ENCODE results near the gene CACNG5. TPM values are rescaled to one million over a fixed set of nuclear protein-coding genes. Genes with fewer than 3 reads are reported as not detected.

The CACNG5 gene
- not detected for total RNA-seq

- DNase-seq (ENCODE audit: low spot score), result no peak
- no peak for ATAC-seq (ENCODE audit: low FRiP score)
- TF ChIP-seq CTCF (IDR thresholded peaks at IDR 0.05), result no peak
Measured at GRCh38 chr17:66834919-66835454, at the start of gene CACNG5. Gene CACNG5 (plus strand): TSS chr17:66835117. CDS start chr17:66877333, 42,216 bp downstream.

- no peak for ATAC-seq (ENCODE audit: low FRiP score)
- no peak for DNase-seq (ENCODE audit: low spot score)
- TF ChIP-seq CTCF (IDR thresholded peaks at IDR 0.05), result no peak
Measured at GRCh38 chr17:66786107-66786506, 48.8 kb upstream of the CACNG5 start.

- no peak for TF ChIP-seq CTCF (IDR thresholded peaks at IDR 0.05)
- ATAC-seq (ENCODE audit: low FRiP score), result no peak
Measured at GRCh38 chr17:66787914-66788313, 47.0 kb upstream of the CACNG5 start.

GRCh38 chr17:66789093-66789492 is 45.8 kb upstream of the CACNG5 start:
- no peak for ATAC-seq (ENCODE audit: low FRiP score)
- DNase-seq (ENCODE audit: low spot score), result no peak
- TF ChIP-seq CTCF (IDR thresholded peaks at IDR 0.05), result no peak

More at GRCh38 chr17:66787914-66788313, 47.0 kb upstream of the CACNG5 start:
- no peak for DNase-seq (ENCODE audit: low spot score)

GRCh38 chr17:66789961-66790437 is 44.9 kb upstream of the CACNG5 start:
- no peak for TF ChIP-seq CTCF (IDR thresholded peaks at IDR 0.05)
- DNase-seq (ENCODE audit: low spot score) (no peak), ATAC-seq (ENCODE audit: low FRiP score) (no peak)

GRCh38 chr17:66790501-66791061 is 44.3 kb upstream of the CACNG5 start:
- ATAC-seq (ENCODE audit: low FRiP score) (no peak), DNase-seq (ENCODE audit: low spot score) (no peak)
- TF ChIP-seq CTCF (IDR thresholded peaks at IDR 0.05), result no peak

GRCh38 chr17:66791347-66791746 is 43.6 kb upstream of the CACNG5 start:
- no peak for DNase-seq (ENCODE audit: low spot score)
- no peak for TF ChIP-seq CTCF (IDR thresholded peaks at IDR 0.05)
- ATAC-seq (ENCODE audit: low FRiP score), result no peak

Data from omental fat pad (tissue), 4 donors.